NCI-H1930 (cell line): ENCODE data around the gene DLST.

Source experiments
- DNase-seq, 2 experiments: peaks; one replicate each; lab custom pipeline; 2025; lab: John Stamatoyannopoulos, UW

Gene DLST

GRCh38 chr14:74860899-74861733 lies 20.6 kb upstream of the DLST start:
- peak; percentile 40 to 78 for DNase-seq

DNA sequence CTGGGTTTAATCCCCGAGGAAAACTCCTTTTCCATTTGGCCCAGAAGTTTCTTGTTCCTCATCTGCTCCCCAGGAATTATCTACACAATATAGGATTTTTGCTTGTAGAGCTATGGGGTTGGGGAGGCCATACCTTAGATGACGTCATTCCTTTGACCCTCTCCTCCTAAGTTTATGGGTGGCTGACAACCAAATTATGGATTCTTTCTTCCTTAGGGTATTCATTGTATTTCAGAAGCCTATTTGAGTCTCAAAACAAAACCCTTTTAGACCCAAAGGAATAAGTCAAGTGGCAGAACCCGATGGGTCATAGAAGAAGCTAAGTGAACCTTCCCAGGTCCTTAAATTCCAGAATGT lies 20.0 kb upstream of the DLST start:
- no peak for DNase-seq

DNA sequence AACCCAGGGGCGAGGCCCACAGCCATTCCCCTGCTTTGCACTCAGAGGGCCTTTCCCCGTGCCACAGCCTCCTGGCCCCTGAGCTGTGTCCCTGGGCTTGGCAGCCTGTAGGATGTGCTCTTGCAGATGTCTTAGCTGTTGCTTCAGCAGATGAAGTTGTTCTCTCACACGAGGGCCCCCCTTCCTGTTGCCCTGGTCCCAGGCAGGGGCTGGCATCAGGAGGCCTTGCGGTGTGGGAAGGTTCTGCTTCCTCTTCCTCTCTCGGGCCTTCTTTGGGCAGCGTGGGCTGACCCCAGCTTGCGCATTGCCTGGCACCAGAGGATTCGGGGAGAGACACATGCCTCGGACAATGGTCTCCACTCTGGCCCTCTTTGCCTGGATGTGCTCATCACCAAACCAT lies 18.4 kb upstream of the DLST start:
- no peak for DNase-seq

DNA sequence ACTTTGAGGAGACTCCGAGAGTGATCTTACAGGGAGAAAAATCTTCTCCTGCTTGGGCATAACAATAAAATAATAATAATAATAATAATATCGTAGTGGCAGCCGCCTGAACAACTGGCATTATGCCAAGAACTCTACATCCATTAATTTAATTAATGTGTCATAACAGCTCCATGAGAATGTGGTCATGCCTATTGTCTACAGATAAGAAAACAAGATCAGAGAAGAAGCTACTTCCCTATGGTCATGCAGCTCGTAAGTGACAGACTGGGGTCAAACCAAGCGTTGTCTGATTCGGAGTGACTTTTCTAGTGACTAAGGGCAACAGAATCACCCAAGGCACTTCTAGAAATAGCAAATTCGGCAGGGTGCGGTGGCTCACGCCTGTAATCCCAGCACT lies 17.5 kb upstream of the DLST start:
- no peak for DNase-seq

DNA sequence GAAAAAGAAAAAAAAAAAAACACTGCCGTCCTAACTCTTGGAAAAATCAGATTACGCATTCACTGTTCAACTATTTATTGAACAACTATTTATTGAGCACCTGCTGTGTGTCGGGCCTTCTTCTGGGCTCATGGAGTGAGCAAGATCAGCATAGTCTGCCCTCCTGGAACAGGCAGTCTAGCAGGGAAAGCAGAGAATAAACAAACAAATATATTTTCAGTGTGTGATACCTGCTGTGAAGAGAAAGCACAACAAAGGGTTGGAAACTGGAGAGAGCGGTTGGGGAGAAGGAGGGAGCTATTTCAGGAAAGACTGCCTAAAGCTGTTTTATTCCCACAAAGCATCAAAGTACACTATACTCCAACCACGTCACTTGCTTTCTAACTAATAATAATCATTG lies 16.6 kb upstream of the DLST start:
- DNase-seq, result no peak

- DNase-seq, result no peak
These were observed 14.9 kb upstream of the DLST start for GRCh38 chr14:74866708-74867389.

GRCh38 chr14:74867673-74868072 lies 14.0 kb upstream of the DLST start:
- no peak for DNase-seq

GRCh38 chr14:74868739-74869138 lies 13.0 kb upstream of the DLST start:
- no peak for DNase-seq

GRCh38 chr14:74871819-74872218 lies 9.9 kb upstream of the DLST start:
- no peak for DNase-seq

- DNase-seq, result no peak
These were observed 6.5 kb upstream of the DLST start for GRCh38 chr14:74875204-74875603.

GRCh38 chr14:74875941-74876913 lies 5.5 kb upstream of the DLST start, which contains the start of gene PROX2:
Gene PROX2, minus strand, starts transcription at chr14:74876145. Its CDS starts 12,311 bp downstream, at chr14:74863834.
- DNase-seq, result no peak

DNA sequence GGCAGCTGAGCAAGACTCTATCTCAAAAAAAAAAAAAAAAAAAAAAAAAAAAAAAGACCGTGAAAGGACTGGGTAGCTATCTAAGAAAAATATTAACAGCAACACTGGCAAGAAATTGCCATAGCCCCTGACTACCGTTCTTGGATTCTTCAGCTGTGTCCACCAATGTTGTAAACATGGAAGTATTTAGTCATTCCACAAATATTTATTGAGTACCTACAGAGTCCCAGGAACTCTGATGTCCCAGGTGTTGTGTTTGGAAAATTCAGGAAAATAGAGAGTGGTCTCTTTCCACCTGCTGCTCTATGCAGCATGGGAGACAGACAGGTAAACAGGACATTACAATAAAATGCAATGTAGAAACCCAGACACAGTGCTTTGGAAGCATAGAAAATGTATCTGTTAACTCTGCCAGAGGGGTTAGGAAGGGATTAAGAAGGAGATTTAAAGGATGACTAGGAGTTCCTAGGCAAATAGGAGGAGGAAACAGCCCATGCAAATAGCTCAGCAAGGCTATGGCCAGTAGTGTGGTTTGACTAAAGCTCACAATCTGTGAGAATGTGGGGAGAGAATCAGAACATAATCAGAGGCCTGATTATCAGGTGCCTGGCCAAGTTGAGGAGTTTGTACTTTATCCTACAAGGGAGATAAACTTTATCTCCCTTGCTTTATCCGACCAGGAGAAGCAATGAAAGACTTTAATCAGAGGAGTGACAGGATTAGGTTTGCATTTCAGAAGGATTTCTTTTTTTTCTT lies 2.1 kb upstream of the DLST start:
- no peak for DNase-seq

GRCh38 chr14:74882103-74882920 lies 596 bp downstream of the DLST start:
- no peak for DNase-seq

GRCh38 chr14:74886001-74886400 lies 4.3 kb downstream of the DLST start:
- no peak for DNase-seq

DNA sequence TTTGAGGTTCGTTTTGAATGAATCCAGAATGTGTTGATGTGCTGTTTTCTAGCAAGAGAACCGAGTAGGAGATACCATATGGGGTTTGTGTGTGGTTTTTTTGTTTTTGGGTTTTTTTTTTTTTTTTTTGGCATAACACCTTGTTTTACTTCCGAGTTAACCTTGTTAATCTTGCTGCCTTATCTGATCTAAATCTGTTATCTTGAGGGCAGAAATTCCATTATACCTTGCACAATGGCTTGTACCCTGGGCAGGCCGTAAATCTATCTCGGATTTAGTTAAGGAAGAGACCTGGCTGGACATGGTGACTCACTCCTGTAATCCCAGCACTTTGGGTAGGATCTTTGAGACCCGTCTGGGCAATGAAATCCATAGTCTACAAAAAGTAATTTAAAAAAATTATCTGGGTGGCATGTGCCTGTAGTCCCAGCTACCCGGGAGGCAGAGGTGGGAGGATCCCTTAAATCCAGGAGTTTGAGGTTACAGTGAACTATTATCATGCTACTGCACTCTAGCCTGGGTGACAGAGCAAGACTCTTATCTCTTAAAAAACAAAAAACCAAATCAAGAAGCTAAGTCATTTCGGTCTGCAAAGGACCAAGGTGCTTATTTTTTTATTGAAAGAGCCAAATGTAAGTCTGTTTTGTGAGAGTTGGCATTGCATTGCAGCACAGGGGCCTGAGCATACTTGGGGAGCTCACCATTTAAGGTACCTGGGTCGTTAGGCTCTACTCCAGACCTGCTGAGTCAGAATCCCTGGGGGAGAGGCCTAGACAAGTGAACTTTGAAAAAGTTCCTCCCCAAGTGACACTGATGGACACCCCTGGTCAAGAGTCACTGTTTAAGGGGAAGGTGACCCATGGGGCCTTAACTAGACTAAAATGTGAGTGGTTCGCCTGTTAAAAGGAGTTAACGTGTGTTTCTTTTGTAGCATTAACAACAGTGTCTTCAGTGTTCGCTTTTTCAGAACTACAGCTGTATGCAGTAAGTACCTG lies 6.7 kb downstream of the DLST start:
- DNase-seq, result no peak

- no peak for DNase-seq
These were observed 8.5 kb downstream of the DLST start for GRCh38 chr14:74890262-74890661.

DNA sequence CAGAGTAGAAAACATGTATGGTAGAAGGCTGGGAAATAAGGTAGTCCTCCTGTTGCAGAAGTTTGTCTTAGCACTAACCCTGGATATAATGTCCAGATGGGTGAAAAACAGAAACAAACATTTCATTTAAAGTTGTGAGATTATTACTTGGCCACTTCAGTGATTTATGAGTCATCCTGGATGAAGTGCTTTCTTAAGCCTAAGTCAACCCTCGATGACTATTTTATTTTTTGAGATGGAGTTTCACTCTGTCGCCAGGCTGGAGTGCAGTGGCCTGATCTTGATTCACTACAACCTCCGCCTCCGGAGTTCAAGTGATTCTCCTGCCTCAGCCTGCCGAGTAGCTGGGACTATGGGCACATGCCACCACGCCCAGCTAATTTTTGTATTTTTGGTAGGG lies 10.2 kb downstream of the DLST start:
- no peak for DNase-seq

DNA sequence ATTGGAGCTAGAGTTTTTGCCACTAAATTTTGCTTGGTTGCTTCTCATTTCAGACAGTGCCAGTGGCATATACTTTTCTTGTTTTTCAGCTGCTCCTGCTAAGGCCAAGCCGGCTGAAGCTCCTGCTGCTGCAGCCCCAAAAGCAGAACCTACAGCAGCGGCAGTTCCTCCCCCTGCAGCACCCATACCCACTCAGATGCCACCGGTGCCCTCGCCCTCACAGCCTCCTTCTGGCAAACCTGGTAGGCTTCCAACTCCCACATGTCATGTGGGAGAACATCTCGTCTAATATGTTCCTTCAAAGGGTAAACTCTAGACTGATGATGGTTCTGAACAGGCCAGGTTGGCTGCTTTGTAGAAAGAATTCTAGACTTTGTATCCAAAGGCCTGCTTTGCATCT lies 11.0 kb downstream of the DLST start:
- DNase-seq, result no peak

DNA sequence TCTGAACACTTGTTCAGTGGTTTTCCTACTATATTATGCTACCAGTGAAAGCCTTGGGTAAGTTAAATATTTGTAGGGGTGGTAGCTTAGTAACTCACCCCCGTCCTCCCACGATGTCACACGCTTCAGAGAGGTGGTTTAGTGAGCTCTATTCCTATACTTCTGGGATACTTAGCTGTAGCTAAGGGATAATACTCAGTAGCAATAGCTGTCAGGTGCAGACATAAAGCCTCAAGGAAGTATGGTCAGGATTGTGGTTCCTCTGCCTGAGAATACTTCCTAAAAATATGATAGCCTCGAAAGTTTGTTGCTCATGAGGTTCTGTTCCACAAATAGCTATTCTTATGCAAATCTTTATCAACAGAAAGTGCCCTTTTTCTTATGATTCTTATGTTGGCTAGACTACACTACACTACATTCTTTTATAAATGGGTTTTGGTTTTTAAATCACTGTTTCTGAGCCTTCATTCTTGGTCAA lies 11.9 kb downstream of the DLST start:
- no peak for DNase-seq
